Dedifferentiated amniotic fluid mesenchymal stem cell (primary cell): ENCODE data around the gene XPO5.
"Not testable (repeated sequence)": the region's sequence is repeated elsewhere in the genome, so short reads cannot be mapped to it uniquely, and the experiment has no call there.

Source experiments
- DNase-seq: peaks from one replicate; pipeline ENCODE4 v3.0.0-alpha.2; 2016; ENCODE audit errors: extremely low spot score

Gene XPO5

DNA sequence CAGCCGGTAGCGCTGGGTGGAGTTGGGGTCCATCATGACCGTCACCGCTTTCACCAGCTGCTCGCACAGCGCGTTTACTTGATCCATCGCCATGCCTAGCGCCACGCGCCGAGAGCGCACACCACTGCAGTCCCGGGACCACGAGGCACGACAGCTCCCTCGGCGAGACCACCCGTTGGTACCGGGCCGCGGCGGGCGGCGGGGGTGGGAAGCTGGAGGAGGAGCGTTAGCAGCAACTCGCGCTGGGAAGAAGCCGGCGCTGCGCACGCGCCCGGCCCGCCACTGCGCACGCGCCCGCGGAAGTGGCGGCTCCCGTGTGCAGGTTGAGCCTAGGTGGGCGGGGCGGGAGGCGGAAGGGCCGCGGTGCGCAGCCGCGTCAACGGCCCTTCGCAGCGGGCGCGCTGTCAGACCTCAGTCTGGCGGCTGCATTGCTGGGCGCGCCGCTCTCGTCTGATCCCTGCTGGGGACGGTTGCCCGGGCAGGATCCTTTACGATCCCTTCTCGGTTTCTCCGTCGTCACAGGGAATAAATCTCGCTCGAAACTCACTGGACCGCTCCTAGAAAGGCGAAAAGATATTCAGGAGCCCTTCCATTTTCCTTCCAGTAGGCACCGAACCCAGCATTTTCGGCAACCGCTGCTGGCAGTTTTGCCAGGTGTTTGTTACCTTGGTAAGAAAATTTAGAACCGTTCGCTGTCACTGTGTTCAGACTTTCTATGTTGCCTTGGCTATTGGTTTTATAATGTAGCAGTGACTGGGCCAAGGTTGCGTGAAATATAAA is at the start of gene XPO5, which contains the start of gene POLH:
TSS of gene XPO5 (minus strand) at position 267 of the 780 bp plus-strand sequence. CDS start at position 93, 174 bp downstream.
TSS of gene POLH (plus strand) at position 414 of the 780 bp plus-strand sequence. CDS start 6,135 bp downstream, outside the sequence.
- peak; percentile 86 for DNase-seq

DNA sequence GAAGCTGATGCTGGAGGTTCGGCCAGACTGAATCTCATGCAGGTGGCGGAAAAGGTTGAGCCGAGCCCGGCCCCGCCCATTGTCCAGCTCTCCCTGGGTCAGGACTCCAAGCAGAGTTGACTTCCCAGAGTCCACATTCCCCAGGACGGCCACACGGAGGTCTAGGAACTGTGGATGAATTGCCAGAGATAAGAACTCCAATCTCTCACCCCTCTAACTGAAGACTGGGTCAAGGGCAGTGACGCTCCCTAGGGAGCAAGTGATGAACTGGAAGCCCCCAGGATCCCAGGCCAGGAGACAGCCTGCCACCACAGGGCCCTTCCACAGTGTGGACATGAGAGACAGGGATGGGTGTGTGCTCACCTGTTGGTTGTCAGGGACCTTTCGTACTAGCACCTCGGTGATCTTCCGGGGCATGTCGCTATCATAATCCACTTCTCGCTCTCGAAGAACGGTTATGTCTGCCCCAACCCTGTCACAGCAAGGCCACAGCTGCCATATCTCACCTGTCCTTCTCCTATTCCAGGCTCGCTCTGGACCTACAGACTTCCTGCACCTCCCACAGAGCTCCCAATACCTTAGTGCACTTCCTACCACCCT is 49.7 kb upstream of the XPO5 start:
- no peak for DNase-seq

DNA sequence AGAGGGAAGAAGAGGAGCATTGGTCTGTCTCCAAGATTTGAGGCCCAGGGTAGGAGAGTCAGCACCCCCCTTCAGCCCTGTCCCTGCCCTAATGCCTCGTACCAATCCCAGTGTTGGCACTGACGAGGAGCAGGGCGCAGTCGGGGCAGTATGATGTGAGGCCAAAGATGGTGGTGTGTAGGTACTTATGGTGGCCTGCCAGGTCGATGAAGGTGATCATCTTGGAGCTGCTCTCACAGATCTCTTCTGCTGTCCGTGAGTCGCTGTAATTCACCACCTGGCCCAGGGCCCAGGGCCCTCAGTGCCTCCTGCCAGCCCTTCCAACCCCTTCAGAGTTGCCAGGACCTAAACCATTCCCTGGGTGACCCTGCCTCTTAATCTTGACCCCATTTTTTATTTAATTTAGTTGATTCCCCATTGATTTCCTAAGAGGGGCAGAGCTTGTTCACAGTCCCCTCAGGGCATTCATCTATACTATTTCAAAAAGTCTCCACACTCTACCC is 49.0 kb upstream of the XPO5 start:
- no peak for DNase-seq

DNA sequence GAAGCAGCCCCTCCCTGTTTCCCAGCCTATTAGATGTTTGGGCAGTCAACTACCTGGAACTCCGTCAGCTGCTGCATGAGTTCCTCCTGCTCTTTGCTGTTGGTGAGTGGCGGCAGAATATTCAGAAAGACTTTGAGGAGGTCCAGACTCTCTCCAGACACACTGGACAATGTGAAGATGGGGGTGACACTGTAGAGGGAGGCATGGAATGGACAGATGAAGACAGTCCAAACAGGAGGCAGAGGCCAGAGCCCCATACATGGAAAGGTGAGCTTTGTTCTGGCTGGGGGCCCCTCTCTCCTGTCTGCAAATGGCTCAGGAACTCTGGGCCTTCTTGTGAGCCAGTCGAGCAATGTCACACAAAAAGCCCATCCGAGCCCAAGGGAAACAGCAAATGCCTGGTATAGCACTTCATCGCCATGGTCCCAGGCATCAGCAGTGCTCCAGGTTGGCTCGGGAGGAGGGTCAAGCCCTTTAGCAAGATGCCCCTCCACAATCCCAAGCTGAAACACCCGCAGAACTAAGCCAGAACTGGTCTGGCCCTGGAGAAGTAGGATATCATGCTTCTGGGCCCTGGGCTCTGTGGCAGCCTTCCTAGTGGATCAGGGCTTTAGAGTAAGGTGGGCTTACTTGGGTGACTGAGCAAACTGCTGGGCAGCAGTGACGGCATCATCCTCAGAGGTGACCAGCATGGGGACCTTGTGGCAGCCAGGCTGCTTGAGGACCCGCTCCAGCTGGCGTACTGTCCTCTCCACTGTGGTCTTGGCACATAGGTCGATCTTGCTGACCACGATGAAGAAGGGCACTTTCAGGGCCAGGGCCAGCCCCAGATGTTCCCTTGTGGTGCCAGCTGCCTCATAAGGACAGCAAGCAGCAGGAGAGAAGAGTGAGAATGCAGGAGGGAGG is 48.3 kb upstream of the XPO5 start:
- no peak for DNase-seq

DNA sequence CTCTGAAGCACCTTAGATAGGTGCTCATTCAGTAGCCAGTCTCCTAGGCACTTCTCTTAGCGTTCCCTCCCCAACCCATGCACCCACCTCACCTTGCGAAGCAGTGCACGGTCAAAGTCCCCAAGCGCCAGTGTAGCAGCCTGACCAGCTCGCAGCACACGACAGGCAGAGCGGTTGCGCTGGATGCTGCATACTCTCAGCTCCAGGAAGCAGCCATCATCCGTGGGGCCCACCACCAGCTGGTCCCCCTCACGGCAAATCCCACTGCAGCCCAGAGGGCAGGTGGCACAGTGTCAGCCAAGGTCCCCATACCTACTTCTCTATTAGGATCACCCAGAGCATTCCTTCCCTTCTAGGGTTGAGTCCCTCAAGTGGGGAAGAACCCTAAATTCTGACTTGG is 46.7 kb upstream of the XPO5 start:
- no peak for DNase-seq

DNA sequence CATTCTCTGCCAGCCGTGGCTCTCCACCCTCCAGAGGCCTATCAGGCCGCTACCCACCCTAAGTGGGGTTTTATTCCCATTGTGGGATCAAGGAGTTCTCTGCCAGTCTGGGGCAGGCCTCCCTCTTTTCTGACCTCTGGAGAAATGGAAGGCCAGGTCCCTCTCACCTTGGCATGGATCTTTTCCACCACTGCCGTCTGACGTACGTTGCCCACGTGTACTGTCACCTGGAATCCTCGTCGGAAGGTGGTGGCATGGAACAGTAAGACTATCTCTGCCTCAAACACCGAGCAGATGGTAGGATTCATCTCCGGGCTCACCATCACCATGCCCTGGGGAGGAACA is 46.0 kb upstream of the XPO5 start:
- no peak for DNase-seq

DNA sequence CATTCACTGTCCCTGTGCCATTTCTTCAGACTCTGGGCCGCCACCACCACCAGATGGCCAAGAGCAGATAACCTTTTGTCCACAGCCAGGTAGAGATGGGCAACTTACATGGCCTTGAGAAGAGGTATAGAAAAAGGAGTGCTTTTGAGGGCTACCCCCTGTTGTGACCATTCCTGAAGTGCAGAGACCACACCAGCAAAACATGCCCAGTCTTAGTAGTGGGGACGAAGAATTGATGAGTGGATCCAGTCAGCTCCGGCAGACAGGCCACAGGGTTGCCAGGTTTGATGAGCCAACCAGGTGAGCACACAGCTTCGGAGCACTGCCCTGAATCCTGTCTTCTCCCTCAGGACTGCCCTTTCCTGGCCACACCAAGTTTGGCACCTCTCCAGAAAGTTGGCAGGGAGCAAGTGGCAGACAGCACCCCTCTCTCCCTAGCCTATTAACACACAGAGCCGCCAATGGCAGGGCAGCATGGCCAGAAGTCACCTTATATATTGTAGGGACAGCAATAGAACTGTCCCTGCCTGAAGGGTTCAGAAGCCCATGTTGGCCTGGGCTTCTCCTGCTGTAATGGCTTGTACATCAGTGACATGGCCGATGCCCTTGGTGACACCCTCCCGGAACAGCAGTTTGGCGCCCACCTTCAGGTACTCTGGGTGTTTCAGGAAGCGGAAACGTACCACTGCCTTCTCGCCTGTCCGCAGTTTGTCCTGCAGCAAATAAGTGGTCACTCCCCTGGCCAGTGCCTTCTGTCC is 45.4 kb upstream of the XPO5 start:
- no peak for DNase-seq

DNA sequence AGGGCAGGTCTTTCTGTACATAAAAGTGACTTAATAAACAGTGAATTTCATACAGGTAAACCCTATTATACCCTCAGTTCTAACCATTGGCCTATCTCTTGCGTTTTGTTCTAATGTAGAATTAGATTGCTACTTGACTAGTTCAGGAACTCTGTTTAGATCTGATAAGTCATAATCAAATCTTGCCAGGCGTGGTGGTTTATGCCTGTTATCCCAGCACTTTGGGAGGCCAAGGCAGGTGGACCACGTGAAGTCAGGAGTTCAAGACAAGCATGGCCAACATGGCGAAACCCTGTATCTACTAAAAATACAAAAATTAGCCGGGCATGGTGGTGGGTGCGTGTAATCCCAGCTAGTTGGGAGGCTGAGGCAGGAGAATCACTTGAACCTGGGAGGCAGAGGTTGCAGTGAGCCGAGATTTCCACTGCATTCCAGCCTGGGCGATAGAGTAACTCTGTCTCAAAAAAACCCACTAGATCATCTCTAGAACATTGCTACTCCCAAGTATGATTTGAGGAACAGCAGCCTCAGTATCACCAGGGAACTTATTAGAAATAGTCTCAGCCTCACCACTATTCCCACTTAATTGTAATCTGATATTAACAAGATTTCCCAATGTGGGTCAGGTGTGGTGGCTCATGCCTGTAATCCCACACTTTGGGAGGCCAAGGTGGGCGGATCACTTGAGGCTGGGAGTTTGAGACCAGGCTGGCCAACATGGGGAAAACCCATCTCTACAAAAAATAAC is 41.1 kb upstream of the XPO5 start:
- DNase-seq, result no peak

DNA sequence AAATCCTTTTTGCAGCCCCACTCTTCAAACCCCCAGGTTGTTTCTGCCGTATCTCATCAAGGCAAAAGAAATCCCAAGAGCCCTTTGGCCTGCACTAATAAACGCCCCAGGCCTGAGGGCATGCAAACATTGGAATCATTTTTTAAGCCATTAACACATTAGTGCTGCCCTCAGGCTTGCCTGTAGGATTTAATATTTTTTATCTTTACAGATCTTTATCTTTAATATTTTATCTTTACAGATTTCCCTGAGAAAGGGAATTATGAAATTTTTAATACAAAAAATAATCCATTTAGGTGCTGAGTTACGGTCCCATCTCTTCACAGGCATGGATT is 38.5 kb upstream of the XPO5 start:
- DNase-seq, result no peak

DNA sequence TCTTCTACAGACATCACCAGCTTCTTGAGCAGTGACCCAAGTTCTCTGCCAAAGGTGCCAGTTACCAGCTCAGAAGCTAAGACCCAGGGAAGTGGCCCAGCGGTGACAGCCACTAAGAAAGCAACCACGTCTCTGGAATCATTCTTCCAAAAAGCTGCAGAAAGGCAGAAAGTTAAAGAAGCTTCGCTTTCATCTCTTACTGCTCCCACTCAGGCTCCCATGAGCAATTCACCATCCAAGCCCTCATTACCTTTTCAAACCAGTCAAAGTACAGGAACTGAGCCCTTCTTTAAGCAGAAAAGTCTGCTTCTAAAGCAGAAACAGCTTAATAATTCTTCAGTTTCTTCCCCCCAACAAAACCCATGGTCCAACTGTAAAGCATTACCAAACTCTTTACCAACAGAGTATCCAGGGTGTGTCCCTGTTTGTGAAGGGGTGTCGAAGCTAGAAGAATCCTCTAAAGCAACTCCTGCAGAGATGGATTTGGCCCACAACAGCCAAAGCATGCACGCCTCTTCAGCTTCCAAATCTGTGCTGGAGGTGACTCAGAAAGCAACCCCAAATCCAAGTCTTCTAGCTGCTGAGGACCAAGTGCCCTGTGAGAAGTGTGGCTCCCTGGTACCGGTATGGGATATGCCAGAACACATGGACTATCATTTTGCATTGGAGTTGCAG is 38.0 kb upstream of the XPO5 start:
- DNase-seq, result no peak

DNA sequence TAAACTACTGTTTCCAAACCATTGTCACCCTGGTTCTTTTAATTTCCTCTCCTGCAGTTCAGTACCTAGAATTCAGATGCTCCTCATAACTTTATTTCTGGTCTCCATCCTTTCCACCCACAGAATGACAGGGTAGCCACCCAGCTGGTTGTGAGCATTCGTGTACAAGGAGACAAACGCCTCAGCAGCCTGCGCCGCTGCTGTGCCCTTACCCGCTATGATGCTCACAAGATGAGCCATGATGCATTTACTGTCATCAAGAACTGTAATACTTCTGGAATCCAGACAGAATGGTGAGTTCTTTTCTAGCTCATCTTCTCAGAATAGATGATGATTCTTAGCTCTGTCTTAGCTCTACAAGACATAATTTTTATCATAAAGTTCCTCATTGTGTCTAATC is 34.6 kb upstream of the XPO5 start:
- no peak for DNase-seq

DNA sequence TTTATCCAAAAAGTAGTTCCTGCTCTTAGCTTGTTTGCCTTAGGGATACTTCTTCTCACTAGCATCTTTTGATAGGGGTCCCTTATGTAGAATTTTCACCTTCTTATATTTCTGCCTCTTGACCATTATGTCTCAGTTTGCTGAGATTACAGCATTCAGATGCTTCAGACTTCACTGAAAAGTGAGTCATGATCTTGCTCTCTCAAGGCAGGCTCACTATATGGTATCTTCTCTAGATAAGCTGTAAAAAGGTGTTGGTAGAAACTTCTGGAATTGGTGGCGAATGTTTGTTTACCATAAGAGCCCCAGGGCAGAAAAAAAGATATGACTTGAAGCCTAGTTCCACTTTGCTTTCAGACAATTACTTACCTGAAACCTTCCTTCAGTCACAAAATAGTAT is 33.6 kb upstream of the XPO5 start:
- DNase-seq, result no peak

DNA sequence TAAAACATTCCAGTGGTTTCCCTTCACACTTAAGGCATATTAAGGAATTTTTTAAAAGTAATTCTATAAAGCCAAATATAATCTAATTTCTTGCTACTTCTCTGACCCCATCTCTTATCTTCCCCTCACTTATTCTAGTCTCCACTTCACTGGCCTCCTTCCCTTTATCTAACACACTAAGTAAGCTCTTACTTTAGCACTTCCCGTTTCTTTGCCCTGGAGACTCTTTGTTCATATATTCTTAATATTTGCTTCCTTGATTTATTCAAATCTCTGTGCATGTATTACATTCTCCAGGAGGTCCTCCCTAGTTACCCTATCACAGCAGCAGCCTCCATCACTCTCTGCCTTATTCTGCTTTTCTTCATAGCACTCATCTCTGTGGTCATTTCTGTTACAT is 33.0 kb upstream of the XPO5 start:
- DNase-seq, result no peak

DNA sequence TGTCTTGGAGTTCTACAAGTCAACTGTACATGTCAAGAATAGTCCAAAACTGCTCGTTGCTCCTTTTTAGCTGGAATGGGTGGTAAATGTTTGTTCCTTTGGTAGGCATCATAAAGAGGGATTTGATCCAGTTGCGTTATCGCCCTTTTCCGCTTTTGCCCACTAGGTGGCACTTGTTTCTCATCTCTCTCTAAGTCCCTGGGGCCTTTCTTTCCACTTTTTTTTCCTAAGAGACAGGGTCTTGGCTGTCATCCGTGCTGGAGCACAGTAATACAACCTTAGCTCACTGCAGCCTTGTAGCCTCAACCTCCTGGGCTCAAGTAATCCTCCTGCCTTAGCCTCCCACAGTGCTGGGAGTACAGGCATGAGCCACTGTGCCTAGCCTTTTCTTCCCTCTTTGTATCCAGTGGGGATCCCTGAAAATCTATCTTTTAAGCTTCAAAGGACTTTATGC is 32.5 kb upstream of the XPO5 start:
- DNase-seq, result peak; percentile 89

DNA sequence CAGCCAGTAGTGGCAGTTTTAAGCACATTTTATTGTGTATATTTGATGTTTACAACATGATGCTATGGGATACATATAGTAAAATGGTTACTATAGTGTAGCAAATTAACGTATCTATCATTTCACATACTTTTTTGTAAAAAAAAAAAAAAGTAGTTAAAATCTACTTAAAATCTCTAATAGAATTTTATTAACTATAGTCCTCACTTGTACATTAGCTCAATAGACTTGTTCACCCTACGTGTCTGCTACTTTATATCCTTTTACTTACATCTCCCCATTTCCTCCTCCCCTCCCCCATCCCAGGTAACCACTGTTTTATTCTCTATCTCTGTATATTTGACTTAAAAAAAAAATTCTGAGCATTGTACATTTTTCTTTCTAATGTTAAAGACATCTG is 30.2 kb upstream of the XPO5 start:
- DNase-seq, result no peak

DNA sequence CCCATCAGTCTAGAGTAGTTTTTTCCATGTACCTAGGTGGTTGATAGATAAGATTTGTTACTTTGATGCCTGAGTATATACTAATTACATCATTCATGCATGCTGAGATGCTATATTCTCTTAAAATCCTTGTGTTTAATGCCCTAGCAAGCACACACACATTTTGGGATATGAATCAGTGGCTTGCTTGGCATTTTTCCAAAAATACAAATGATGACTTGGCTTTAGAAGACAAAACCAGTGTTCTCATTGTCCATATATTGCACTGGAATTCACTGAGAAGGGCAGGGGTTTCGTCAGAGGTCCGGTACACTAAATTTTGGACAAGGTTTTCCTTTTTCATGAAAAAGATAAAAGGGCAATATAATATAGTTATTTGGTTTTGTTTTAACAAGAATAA is 28.3 kb upstream of the XPO5 start:
- peak; percentile 67 for DNase-seq

DNA sequence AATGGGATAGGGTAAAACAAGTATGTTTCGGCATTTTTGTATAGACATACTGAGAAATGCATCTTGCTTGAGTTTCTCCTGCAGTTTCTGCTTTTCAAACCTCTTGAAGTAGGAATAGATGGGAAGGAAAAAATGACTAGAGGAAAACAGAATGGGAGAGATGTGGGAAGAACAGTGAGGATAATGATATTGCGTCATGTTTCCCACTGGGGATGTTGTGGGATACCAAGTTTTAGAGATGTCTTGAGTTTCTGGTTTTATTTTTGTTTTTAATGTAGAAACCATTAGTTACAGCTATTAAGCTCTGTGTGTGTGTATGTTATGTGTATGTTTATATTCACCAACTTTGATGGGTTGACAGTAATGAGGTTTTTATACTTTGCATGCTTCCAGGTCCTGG is 24.8 kb upstream of the XPO5 start:
- DNase-seq, result no peak

DNA sequence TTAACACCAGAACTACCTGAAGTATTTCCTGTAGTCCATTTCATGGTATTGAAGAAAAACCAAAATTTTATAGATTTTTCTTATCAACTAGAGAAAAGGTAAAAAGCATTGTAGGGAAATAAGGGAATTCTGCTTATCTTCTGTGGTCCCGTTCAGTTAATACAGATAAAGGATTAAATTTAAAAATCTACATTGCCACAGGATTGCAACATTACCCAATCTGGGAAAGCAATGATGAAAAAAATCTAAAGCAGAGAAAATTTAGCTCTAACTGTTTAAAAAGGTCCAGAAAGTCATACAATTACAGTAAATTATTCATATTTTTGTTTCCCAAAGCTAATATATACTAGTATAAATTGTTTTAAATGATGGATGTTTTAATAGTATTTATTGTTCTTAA is 18.1 kb upstream of the XPO5 start:
- peak; percentile 52 for DNase-seq

DNA sequence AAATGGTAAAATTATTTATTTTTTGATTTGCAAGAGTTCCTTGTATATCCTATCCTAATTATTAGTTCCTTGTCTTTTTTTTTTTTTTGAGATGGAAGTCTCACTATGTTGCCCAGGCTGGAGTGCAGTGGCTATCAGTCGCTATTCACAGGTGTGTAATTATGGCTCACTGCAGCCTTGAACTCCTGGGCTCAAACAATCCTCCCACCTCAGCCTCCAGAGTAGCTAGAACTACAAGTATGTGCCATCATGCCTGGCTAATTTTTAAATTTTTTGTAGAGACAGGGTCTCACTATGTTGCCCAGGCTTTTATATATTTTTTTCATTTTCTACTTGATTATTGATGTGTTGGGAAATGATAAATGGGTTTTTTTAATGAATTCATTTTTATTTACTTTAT is 13.7 kb upstream of the XPO5 start:
- DNase-seq, result not testable (repeated sequence)

DNA sequence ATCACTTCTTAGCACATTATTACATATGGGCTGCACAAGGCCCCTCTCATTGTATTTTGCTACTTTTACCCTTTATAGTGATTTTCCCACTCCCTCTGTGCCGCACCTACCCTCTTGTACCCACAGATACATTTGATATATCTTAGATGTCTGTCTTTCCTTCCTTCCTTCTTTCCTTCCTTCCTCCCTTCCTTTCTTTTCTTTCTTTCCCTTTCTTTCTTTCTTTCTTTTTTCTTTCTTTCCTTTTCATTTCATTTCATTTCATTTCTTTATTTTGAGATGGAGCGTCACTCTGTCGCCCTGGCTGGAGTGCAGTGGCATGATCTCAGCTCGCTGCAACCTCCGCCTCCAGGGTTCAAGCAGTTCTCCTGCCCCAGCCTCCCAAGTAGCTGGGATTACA is 12.4 kb upstream of the XPO5 start:
- no peak for DNase-seq
